ENCODE data around the gene KIFAP3.

DNA sequence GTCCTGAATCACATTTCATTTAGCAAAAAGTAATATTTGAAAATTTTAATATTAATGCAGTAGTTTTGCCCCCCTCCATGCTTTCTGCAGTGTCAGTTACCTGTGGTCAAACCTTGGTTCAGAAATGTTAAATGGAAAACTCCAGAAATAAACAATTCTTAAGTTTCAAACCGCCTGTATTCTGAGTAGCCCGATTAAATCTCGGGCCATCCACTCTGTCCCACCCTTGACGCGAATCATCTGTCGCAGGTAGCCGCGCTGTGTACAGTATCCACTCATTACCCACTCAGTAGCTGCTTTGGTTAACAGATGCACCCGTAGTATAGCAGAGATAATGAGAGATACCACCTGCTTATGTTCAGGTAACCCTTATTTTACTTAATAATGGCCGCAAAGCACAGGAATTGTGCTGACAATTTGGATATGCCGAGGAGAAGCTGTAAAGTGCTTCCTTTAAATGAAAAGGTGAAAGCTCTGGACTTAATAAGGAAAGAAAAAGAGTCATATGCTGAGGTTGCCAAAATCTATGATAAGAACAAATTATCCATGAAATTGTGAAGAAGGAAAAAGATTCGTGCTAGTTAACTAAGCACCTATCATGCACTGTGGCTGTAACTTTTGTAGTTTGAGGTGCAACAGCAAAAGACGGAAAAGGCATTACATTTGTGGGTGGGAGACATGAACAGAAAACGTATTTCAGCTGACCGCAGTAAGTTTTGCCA lies 179.9 kb downstream of the KIFAP3 start:
- TF ChIP-seq SUZ12 (IDR thresholded peaks at IDR 0.05; ENCODE audit: extremely low read depth, insufficient read depth, insufficient read length) = no peak
- TF ChIP-seq ZNF274 (IDR thresholded peaks at IDR 0.05; ENCODE audit: low read depth, low read length) = no peak
- TF ChIP-seq YY1 (IDR thresholded peaks at IDR 0.05; ENCODE audit: insufficient read depth, insufficient read length) = no peak

Data from NT2/D1 (cell line).